ENCODE measurements around the gene THADA.

Gene THADA

GRCh38 chr2:43478412-43479086, 117.3 kb downstream of the THADA start:
- H3K4me1 ChIP-seq (ENCODE audit: control insufficient read depth, insufficient read depth, low read length, unreplicated experiment), result peaks cover 21% of the 10 kb centered on the region
- H3K27me3 ChIP-seq (ENCODE audit: insufficient read depth, low read length), result no peaks in the 10 kb centered on the region
- H3K4me3 ChIP-seq (ENCODE audit: low read depth, low read length), result no peak overlapping the region
- no peaks in the 10 kb centered on the region for H3K36me3 ChIP-seq (ENCODE audit: insufficient read depth, low read length)
- H2AFZ ChIP-seq (ENCODE audit: low read length, unreplicated experiment), result no peak overlapping the region
- H3K79me2 ChIP-seq (ENCODE audit: control insufficient read depth, insufficient read depth, low read length, unreplicated experiment), result no peaks in the 10 kb centered on the region
- H3K27ac ChIP-seq (ENCODE audit: low read depth, low read length), result peak overlapping the region; percentile 54

- no peaks in the 10 kb centered on the region for H3K79me2 ChIP-seq (ENCODE audit: control insufficient read depth, insufficient read depth, low read length, unreplicated experiment)
- H2AFZ ChIP-seq (ENCODE audit: low read length, unreplicated experiment), result no peak overlapping the region
- no peak overlapping the region for H3K27ac ChIP-seq (ENCODE audit: low read depth, low read length)
- no peaks in the 10 kb centered on the region for H3K36me3 ChIP-seq (ENCODE audit: insufficient read depth, low read length)
- peaks cover 8% of the 10 kb centered on the region for H3K4me1 ChIP-seq (ENCODE audit: control insufficient read depth, insufficient read depth, low read length, unreplicated experiment)
- H3K4me3 ChIP-seq (ENCODE audit: low read depth, low read length), result no peak overlapping the region
- no peaks in the 10 kb centered on the region for H3K27me3 ChIP-seq (ENCODE audit: insufficient read depth, low read length)
Measured at GRCh38 chr2:43475922-43476321, 119.9 kb downstream of the THADA start.

- H3K4me3 ChIP-seq (ENCODE audit: low read depth, low read length), result no peak overlapping the region
- H2AFZ ChIP-seq (ENCODE audit: low read length, unreplicated experiment), result no peak overlapping the region
- no peaks in the 10 kb centered on the region for H3K79me2 ChIP-seq (ENCODE audit: control insufficient read depth, insufficient read depth, low read length, unreplicated experiment)
- no peaks in the 10 kb centered on the region for H3K27me3 ChIP-seq (ENCODE audit: insufficient read depth, low read length)
- no peak overlapping the region for H3K27ac ChIP-seq (ENCODE audit: low read depth, low read length)
- no peaks in the 10 kb centered on the region for H3K36me3 ChIP-seq (ENCODE audit: insufficient read depth, low read length)
- peaks cover 8% of the 10 kb centered on the region for H3K4me1 ChIP-seq (ENCODE audit: control insufficient read depth, insufficient read depth, low read length, unreplicated experiment)
Measured at GRCh38 chr2:43475137-43475846, 120.5 kb downstream of the THADA start.

- peaks cover 9% of the 10 kb centered on the region for H3K4me1 ChIP-seq (ENCODE audit: control insufficient read depth, insufficient read depth, low read length, unreplicated experiment)
Measured at GRCh38 chr2:43474273-43474672, 121.6 kb downstream of the THADA start.

GRCh38 chr2:43473767-43474166, 122.1 kb downstream of the THADA start:
- H3K27me3 ChIP-seq (ENCODE audit: insufficient read depth, low read length), result no peaks in the 10 kb centered on the region
- H3K27ac ChIP-seq (ENCODE audit: low read depth, low read length), result no peak overlapping the region
- H3K36me3 ChIP-seq (ENCODE audit: insufficient read depth, low read length), result no peaks in the 10 kb centered on the region
- H3K79me2 ChIP-seq (ENCODE audit: control insufficient read depth, insufficient read depth, low read length, unreplicated experiment), result no peaks in the 10 kb centered on the region
- no peak overlapping the region for H3K4me3 ChIP-seq (ENCODE audit: low read depth, low read length)
- H2AFZ ChIP-seq (ENCODE audit: low read length, unreplicated experiment), result no peak overlapping the region
- H3K4me1 ChIP-seq (ENCODE audit: control insufficient read depth, insufficient read depth, low read length, unreplicated experiment), result peaks cover 12% of the 10 kb centered on the region

More at GRCh38 chr2:43474273-43474672, 121.6 kb downstream of the THADA start:
- Histone ChIP-seq H3K4me3 (ENCODE audit: low read depth, low read length) (no peak overlapping the region), H2AFZ (ENCODE audit: low read length, unreplicated experiment) (no peak overlapping the region), H3K27ac (ENCODE audit: low read depth, low read length) (no peak overlapping the region), H3K79me2 (ENCODE audit: control insufficient read depth, insufficient read depth, low read length, unreplicated experiment) (no peaks in the 10 kb centered on the region), H3K36me3 (ENCODE audit: insufficient read depth, low read length) (no peaks in the 10 kb centered on the region), H3K27me3 (ENCODE audit: insufficient read depth, low read length) (no peaks in the 10 kb centered on the region)

- Histone ChIP-seq H2AFZ (ENCODE audit: low read length, unreplicated experiment) (no peak overlapping the region), H3K4me3 (ENCODE audit: low read depth, low read length) (no peak overlapping the region), H3K79me2 (ENCODE audit: control insufficient read depth, insufficient read depth, low read length, unreplicated experiment) (no peaks in the 10 kb centered on the region), H3K27me3 (ENCODE audit: insufficient read depth, low read length) (no peaks in the 10 kb centered on the region), H3K4me1 (ENCODE audit: control insufficient read depth, insufficient read depth, low read length, unreplicated experiment) (peaks cover 15% of the 10 kb centered on the region), H3K27ac (ENCODE audit: low read depth, low read length) (no peak overlapping the region), H3K36me3 (ENCODE audit: insufficient read depth, low read length) (no peaks in the 10 kb centered on the region)
Measured at GRCh38 chr2:43472527-43473194, 123.2 kb downstream of the THADA start.

GRCh38 chr2:43469713-43470112, 126.1 kb downstream of the THADA start:
- Histone ChIP-seq H3K4me3 (ENCODE audit: low read depth, low read length) (no peak overlapping the region), H3K27me3 (ENCODE audit: insufficient read depth, low read length) (no peaks in the 10 kb centered on the region), H3K79me2 (ENCODE audit: control insufficient read depth, insufficient read depth, low read length, unreplicated experiment) (no peaks in the 10 kb centered on the region), H3K36me3 (ENCODE audit: insufficient read depth, low read length) (no peaks in the 10 kb centered on the region), H2AFZ (ENCODE audit: low read length, unreplicated experiment) (no peak overlapping the region), H3K27ac (ENCODE audit: low read depth, low read length) (no peak overlapping the region), H3K4me1 (ENCODE audit: control insufficient read depth, insufficient read depth, low read length, unreplicated experiment) (peaks cover 35% of the 10 kb centered on the region)

- no peaks in the 10 kb centered on the region for H3K27me3 ChIP-seq (ENCODE audit: insufficient read depth, low read length)
- H3K36me3 ChIP-seq (ENCODE audit: insufficient read depth, low read length), result no peaks in the 10 kb centered on the region
- peak overlapping the region; percentile 54 for H2AFZ ChIP-seq (ENCODE audit: low read length, unreplicated experiment)
- no peak overlapping the region for H3K4me3 ChIP-seq (ENCODE audit: low read depth, low read length)
- peak overlapping the region; percentile 78 for H3K27ac ChIP-seq (ENCODE audit: low read depth, low read length)
- H3K79me2 ChIP-seq (ENCODE audit: control insufficient read depth, insufficient read depth, low read length, unreplicated experiment), result no peaks in the 10 kb centered on the region
- peaks cover 42% of the 10 kb centered on the region for H3K4me1 ChIP-seq (ENCODE audit: control insufficient read depth, insufficient read depth, low read length, unreplicated experiment)
Measured at GRCh38 chr2:43469094-43469493, 126.7 kb downstream of the THADA start.

- peak overlapping the region; percentile 78 for H3K27ac ChIP-seq (ENCODE audit: low read depth, low read length)
- H3K79me2 ChIP-seq (ENCODE audit: control insufficient read depth, insufficient read depth, low read length, unreplicated experiment), result no peaks in the 10 kb centered on the region
- H3K36me3 ChIP-seq (ENCODE audit: insufficient read depth, low read length), result no peaks in the 10 kb centered on the region
- H3K4me1 ChIP-seq (ENCODE audit: control insufficient read depth, insufficient read depth, low read length, unreplicated experiment), result peaks cover 53% of the 10 kb centered on the region
- H2AFZ ChIP-seq (ENCODE audit: low read length, unreplicated experiment), result no peak overlapping the region
- 0 out of 2 replicates have a peak overlapping the region, but pooled peaks have one; percentile 31 for H3K4me3 ChIP-seq (ENCODE audit: low read depth, low read length)
- H3K27me3 ChIP-seq (ENCODE audit: insufficient read depth, low read length), result no peaks in the 10 kb centered on the region
Measured at GRCh38 chr2:43467891-43468290, 127.9 kb downstream of the THADA start.

GRCh38 chr2:43465234-43465633, 130.6 kb downstream of the THADA start:
- peaks cover 80% of the 10 kb centered on the region for H3K4me1 ChIP-seq (ENCODE audit: control insufficient read depth, insufficient read depth, low read length, unreplicated experiment)
- H2AFZ ChIP-seq (ENCODE audit: low read length, unreplicated experiment), result peak overlapping the region; percentile 57
- peak overlapping the region; percentile 50; the same call in 1 of the 2 replicates for H3K4me3 ChIP-seq (ENCODE audit: low read depth, low read length)
- no peaks in the 10 kb centered on the region for H3K27me3 ChIP-seq (ENCODE audit: insufficient read depth, low read length)
- H3K79me2 ChIP-seq (ENCODE audit: control insufficient read depth, insufficient read depth, low read length, unreplicated experiment), result no peaks in the 10 kb centered on the region
- H3K27ac ChIP-seq (ENCODE audit: low read depth, low read length), result peak overlapping the region; percentile 92
- no peaks in the 10 kb centered on the region for H3K36me3 ChIP-seq (ENCODE audit: insufficient read depth, low read length)
